CD1c-positive myeloid dendritic cell (primary cell): Measurements from ENCODE around the gene C1orf232.
A peak's percentile ranks its signal among the peaks of the same experiment; 100 is the strongest.

ENCODE experiments used
- DNase-seq: peaks from one replicate; pipeline ENCODE4 v3.0.0-alpha.2; 2016; ENCODE audit errors: extremely low spot score

C1orf232 gene

GRCh38 chr1:26156285-26157038 lies 12.3 kb downstream of the C1orf232 start:
- DNase-seq = no peak

DNA sequence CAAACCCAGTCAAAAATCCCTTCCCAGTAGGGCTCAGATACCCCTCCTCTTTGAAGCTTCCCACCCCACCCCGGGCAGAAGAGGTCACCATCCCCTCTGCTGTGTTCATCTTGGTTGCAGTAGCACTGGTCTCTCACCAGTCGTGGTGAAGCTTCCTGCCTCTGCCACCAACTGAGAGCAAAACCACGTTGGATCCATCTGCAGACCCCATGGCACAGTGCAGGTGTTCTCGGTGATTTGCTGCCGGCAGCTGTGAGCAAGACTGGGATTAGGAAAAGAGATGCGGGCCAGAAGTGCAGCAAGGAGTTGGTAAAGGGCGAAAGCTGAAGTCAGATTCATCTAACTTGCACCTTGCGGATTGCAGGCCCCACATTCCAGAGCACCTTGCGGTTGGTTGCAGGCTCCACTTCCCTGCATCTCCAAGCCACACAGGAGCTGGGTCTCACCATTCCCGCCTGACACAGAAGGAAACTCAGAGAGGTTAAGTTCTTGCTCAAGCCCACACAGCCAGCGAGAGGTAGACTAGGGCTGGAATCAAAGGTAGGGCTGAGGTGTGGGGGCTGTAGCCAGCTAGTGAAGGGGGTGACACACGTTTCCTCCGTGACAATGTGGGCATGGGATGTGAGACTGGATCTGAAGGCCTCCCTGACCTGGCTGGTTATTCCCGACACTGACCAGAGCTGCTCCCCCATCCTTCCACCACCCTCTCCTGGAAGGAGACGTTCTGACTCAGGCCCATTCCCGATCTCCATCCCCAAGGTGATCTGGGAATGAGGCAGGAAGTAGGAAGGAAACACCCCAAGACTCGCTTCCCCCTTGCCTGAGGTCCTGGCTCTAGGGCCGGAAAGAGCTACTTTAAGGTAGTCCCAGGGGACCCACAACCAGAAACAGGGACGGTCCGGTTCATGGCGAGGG lies 13.1 kb downstream of the C1orf232 start:
- no peak for DNase-seq

- DNase-seq = no peak
These were observed 14.0 kb downstream of the C1orf232 start for GRCh38 chr1:26154750-26155149.

DNA sequence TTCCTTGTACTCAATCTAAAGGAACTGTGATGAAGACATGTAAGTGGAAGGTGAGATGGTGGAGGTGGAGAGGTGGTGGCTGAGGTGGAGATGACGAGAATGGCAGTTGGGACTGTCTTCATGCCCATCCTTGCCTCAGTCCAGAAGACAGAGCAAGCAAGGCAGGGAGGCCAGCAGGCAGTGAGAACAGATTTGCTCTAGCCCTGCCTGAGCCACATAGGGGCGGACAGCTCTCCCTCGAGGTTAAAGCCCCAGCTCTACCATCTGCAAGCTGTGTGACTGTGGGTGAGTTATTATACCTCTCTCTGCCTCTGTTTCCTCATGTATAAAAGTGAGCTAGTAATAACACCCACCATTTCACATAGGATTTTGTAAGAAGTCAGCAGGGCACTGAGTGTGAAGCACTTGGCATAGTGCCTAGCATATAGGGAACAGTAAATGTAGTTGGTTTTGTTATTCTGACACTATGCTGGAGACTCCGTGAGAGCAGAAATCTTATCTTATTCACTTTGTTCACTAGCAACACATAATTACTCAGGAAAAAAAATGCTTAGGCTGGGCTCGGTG lies 14.7 kb downstream of the C1orf232 start:
- peak; percentile 51 for DNase-seq

DNA sequence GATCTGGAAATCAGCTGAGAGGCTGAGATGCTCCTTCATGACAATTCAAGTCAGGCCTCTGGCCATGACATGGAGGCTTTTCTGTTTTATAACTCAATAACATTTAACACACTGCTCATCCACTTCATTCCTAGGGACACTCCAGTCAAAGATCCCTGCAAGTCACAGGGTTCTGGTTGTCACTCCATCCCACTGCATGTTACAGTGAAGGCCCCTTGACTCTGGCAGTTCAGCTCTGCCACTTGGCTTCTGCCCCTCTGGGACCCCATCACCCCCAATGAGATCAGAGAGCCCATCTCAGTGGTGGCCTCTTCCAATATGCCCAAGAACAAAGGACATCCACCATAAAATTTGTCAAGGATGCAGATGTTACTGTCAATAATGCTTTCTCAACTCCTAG lies 19.9 kb downstream of the C1orf232 start:
- DNase-seq = no peak

DNA sequence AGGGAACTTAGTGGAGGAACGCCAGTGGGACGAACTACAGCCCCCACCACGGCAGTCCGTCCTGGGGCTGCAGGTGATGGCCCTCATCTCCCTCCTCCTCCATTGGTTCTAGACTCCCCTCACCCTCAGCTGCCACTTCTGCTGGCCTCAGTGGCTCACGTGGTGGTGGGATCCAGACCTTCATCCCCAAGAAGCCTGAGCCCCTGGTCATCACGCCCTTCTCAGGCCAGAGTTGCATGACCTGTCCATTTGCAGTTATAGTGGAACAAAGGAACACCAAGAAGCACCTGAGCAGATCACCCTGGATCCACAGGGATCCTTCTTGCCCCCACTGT lies 22.8 kb downstream of the C1orf232 start:
- no peak for DNase-seq

DNA sequence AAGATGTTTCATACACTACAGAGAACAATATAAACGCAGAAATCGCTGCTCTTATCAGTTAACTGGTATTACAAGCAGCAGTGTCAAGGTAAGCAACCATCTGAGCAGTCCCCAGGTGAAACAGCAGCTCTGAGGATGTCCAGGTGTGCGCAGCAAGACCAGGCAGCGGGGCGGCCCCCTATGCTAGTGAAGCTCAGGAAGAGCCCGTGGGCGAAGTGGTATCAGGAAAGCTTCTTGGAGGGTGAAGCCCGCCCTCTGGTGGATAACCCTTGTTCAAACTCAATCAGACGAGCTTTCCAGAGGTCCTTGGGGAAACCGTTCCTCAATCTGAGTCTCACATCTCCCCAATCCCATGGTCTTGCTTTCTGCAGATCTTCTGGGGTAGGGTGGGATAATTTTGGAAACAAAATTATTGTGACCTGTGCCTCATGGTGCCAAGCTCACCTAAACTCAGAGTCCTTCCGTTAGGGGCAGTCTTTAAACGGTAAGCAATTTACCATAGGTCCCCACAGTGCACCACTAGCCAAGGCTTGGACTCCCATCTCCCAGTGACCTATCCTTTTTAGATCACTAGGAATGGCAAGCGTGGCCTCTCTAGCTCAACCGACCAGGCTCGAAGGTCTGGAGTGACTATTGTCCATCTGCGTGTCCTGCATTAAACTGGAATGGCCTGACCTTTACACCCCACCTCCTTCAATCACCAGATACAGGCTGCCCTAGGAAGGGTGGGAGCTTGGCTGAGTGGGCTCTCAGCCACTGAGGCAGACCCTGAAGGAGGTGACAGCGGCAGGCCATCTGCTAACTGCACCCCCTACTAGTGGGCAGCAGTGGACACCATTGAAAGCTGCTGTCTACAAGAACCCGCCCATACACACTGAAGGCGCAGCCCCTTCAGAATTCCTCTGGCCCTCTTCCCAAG lies 23.5 kb downstream of the C1orf232 start:
- DNase-seq = peak; percentile 88

- no peak for DNase-seq
These were observed 26.6 kb downstream of the C1orf232 start for GRCh38 chr1:26142159-26142558.

DNA sequence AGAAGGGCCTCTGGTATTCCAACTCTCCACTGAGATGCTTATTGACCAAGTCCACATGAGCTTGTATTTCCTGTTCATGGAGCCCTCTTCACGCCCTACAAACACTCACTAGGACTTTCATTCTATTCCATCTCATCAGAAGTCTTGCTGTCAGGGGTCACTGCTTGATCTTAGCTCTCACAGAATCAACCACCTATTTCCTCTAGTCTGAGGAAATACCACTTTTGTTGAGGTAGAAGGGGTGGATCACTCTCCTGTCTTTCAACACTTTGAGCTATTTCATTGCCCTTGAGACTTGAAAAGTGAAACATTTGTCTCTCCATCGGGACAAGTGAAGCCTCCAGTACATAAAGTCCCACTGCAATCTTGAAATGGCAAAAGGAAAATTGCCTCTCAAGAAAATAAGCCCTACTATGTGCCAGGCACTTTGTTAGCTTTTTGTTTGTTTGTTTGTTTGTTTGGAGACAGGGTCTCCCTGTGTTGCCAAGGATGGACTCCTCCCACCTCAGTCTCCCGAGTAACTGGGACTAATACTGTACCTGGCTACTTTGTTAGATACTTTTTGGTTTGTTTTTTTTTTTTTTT lies 29.7 kb downstream of the C1orf232 start:
- DNase-seq = no peak

- DNase-seq = no peak
These were observed 34.3 kb downstream of the C1orf232 start for GRCh38 chr1:26134466-26134865.

- no peak for DNase-seq
These were observed 36.0 kb downstream of the C1orf232 start for GRCh38 chr1:26132834-26133167.

GRCh38 chr1:26132128-26132833 lies 36.5 kb downstream of the C1orf232 start:
- no peak for DNase-seq

- no peak for DNase-seq
These were observed 38.1 kb downstream of the C1orf232 start for GRCh38 chr1:26130695-26131094.

GRCh38 chr1:26129778-26130177 lies 39.0 kb downstream of the C1orf232 start:
- no peak for DNase-seq

- DNase-seq = peak; percentile 31
These were observed 41.3 kb downstream of the C1orf232 start for GRCh38 chr1:26127235-26128163.

DNA sequence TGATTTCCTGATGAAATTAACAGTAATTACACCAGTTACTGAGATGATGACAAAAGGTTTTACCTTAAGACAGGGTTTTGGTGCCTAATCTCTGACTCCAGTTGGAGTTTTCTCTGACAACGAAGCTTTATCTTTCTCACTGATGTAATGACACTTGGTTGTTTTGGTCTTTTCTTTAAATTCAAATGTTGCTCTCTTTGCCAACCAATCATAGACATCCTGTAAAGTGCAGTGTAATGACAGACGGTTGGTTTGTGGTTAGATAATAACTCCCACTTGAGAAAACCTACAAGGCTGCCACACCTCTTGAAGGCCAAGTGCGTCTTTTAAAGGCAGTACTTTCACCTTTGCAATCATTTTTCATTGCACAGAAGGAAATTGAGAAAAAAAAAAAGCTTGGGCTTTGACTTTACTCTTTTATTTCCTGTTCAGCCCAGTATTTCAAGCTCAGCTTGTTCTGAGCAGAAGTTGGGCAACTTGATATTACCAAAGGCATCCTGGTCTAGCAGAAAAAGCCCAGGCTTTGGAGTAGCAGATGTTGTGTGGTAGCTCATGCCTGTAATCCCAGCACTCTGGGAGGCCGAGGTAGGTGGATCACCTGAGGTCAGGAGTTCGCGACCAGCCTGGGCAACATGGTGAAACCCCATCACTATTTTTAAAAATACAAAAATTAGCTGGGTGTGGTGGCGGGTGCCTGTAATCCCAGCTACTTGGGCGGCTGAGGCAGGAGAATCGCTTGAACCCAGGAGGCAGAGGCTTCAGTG lies 42.3 kb downstream of the C1orf232 start:
- DNase-seq = peak; percentile 72

- DNase-seq = no peak
These were observed 42.8 kb downstream of the C1orf232 start for GRCh38 chr1:26125946-26126320.

DNA sequence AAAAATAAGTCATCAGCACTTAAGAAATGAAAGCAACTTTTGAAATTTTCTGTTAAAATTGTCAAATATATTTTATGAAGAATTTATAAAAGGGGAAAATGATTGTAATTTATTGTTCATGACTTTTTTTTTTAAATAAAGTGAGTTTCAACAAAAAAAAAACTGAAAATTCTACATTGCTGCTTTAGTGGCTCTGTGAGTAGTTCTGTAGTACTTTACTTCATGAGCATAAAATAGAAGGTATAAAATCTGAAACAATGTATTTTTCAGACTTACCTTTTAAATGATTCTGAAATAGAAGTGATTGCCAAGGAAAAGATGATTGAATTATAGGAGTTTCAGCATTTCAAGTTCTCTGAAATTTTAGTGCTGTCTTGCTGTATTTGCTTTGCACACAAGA lies 43.4 kb downstream of the C1orf232 start:
- DNase-seq = no peak
